Gastrocnemius medialis (tissue), 4 donors: ENCODE results near the gene C5orf52. TPM values are rescaled to one million over a fixed set of nuclear protein-coding genes. Genes with fewer than 3 reads are reported as not detected.

ENCODE experiments used
- ATAC-seq, 2 donors: fragments of 150-250 bp; one replicate each; pipeline ENCODE4 v1.9.1; 2016
- DNase-seq, 2 donors: peaks; one replicate each; pipeline ENCODE4 v3.0.0-alpha.2; 2019
- H3K27ac ChIP-seq, 4 donors: fragments of 200-600 bp; sonication (generic); 1 replicate in 1 of 4; 2 replicates in 3 of 4; pipeline ENCODE4 v1.5.1; 2016 to 2018; ENCODE audit warnings: mild to moderate bottlenecking in 2 of 4, moderate library complexity in 1 of 4
- H3K27me3 ChIP-seq, 3 donors: fragments of 200-600 bp; sonication (generic) in 2 of 3; 1 replicate in 1 of 3; 2 replicates in 2 of 3; pipeline versions ENCODE4 v1.5.1 to v1.6.0; 2016 to 2019; ENCODE audit warnings: mild to moderate bottlenecking in 1 of 3, moderate library complexity in 1 of 3
- H3K36me3 ChIP-seq, 2 donors: fragments of 200-600 bp; sonication (generic) in 1 of 2; one replicate each; pipeline ENCODE4 v1.5.1; 2017 to 2018
- H3K4me1 ChIP-seq, 2 donors: fragments of 200-600 bp; sonication (generic) in 1 of 2; one replicate each; pipeline ENCODE4 v1.5.1; 2016 to 2017; ENCODE audit warnings: mild to moderate bottlenecking in 2 of 2
- H3K4me3 ChIP-seq, 4 donors: fragments of 200-600 bp; sonication (generic) in 3 of 4; 1 replicate in 1 of 4; 2 replicates in 3 of 4; pipeline ENCODE4 v1.5.1; 2016 to 2019; ENCODE audit warnings: mild to moderate bottlenecking in 2 of 4
- H3K9me3 ChIP-seq, 3 donors: fragments of 200-600 bp; sonication (generic) in 2 of 3; 1 replicate in 1 of 3; 2 replicates in 2 of 3; pipeline ENCODE4 v1.5.1; 2016 to 2019
- POLR2A ChIP-seq, 2 donors: fragments of 450-650 bp; IDR thresholded peaks; one replicate each; pipeline ENCODE4 v1.6.1; 2017; ENCODE audit warnings: antibody characterized with exemption in 2 of 2, mild to moderate bottlenecking in 2 of 2, moderate library complexity in 2 of 2
- in situ Hi-C, 4 donors: fragments of 200-750 bp; cut with MboI; loops; one replicate each; pipeline versions ENCODE4 v1.15.0 to v1.8.0; 2017; ENCODE audit warnings: low sequenced_read_pairs in 4 of 4
- intact Hi-C: fragments of 100-400 bp; cut with DNase I; formaldehyde crosslinking; loops from one replicate; pipeline ENCODE4 v1.15.1; 2023; ENCODE audit warnings: low total_unique reads
- total RNA-seq, 4 donors: library from RNA; depleted of rRNA; stranded (reverse); fragments of >200 nt; gene quantifications; one replicate each; pipeline versions ENCODE4 v1.1.0 to v1.2.3, GENCODE V29; 2016
- TF ChIP-seq, protein P1 (sequence below), 5 experiments: fragments of 450-650 bp in 3 of 5; fragments of 200-600 bp in 2 of 5; sonication (generic) in 2 of 5; IDR thresholded peaks in 4 of 5; conservative IDR thresholded peaks in 1 of 5; 1 replicate in 4 of 5; 2 replicates in 1 of 5; pipeline ENCODE4 v1.5.1; 2016 to 2019; ENCODE audit warnings: antibody characterized with exemption in 5 of 5, mild to moderate bottlenecking in 3 of 5, moderate library complexity in 3 of 5

The C5orf52 gene
- not detected for total RNA-seq

DNA sequence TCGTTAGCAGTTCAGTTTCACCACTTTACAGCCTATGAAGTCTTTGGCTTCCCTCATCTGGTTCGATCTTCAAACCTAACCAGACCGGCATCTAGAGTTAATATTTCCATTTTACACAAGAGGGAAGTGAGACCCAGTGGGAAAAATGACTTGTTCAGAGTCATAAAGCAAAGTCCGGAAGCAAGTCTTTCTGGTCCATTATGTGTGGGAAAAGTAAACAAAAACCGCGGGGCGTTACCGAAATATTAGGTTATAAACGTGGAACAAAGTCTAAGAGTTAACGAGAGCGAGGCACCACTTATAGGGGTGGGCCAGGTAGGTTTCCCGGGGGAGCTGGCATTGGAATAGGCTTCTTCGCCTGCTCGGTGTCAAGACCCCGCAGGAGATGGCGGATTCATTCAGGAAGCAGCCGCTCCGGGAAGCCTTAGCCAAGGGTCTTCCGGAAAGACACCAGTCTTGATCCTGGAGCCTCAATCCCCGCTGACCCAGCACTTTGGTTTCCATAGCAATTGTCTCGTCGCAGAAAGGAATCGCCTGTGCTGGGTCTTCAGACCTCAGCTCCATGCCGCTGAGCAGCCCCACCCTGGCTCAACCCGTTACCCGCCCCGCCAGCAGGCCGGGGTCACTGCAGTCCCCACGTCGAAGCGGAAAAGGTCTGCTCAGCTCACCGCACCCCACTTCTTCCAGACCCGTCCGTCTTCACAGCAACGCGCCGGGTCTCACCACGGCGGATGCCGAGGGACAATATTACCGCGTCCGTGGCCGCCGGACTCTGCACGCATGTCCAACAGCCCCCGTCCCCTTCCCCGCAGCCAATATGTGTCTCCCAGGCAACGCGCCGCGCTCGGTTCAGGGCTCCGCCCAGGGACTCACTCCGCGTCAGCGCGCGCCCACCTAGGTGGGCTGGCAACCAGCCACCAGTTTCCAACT, at the start of gene C5orf52:
TSS of gene C5orf52 (plus strand) at position 872 of the 930 bp plus-strand sequence. CDS start 82 bp downstream, outside the sequence.
- no peak for ATAC-seq
- DNase-seq = no peak
- H3K27ac ChIP-seq = no peak within 1 kb of the TSS
- H3K9me3 ChIP-seq = no peaks in the 10 kb centered on the region
- TF ChIP-seq POLR2A (IDR thresholded peaks at IDR 0.05) = no peak
- TF ChIP-seq, protein P1, sequence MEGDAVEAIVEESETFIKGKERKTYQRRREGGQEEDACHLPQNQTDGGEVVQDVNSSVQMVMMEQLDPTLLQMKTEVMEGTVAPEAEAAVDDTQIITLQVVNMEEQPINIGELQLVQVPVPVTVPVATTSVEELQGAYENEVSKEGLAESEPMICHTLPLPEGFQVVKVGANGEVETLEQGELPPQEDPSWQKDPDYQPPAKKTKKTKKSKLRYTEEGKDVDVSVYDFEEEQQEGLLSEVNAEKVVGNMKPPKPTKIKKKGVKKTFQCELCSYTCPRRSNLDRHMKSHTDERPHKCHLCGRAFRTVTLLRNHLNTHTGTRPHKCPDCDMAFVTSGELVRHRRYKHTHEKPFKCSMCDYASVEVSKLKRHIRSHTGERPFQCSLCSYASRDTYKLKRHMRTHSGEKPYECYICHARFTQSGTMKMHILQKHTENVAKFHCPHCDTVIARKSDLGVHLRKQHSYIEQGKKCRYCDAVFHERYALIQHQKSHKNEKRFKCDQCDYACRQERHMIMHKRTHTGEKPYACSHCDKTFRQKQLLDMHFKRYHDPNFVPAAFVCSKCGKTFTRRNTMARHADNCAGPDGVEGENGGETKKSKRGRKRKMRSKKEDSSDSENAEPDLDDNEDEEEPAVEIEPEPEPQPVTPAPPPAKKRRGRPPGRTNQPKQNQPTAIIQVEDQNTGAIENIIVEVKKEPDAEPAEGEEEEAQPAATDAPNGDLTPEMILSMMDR (IDR thresholded peaks at IDR 0.05 in 4 of 5, conservative IDR thresholded peaks at IDR 0.05 in 1 of 5) = no peak
- no peaks in the 10 kb centered on the region for H3K4me1 ChIP-seq
- in situ Hi-C loops (no loop called here), intact Hi-C loops (no loop called here)
- no peaks in the 10 kb centered on the region for H3K36me3 ChIP-seq
- H3K4me3 ChIP-seq = peak within 1 kb of the TSS; percentile 43 to 62 (median 55)
- peaks cover 11 to 24% (median 16%) of the 10 kb centered on the region in 3 donors for H3K27me3 ChIP-seq

DNA sequence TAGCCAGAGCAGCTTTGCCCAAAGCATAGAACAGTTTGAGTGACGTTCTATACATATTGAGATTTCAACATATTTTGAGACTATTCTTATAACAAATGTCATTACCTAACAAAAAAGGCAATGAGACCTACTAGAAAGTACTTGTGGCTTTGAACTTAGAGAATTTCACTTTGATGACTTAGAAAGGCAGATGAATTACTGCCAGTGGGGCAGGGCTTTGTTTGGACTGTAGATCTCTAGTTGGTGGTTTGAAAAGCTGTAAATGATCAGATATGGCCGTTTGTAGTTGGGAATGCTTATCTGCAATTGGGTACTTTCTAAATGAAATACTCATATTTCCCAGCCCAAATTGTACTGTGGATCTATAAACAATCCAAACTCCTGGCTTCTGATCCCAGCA, 47.2 kb upstream of the C5orf52 start:
- H3K36me3 ChIP-seq = no peaks in the 10 kb centered on the region
- in situ Hi-C loops = no loop called here
- DNase-seq = no peak
- intact Hi-C loops = no loop called here
- H3K27me3 ChIP-seq = no peaks in the 10 kb centered on the region
- no peaks in the 10 kb centered on the region for H3K4me1 ChIP-seq
- no peak overlapping the region for H3K27ac ChIP-seq
- no peak for TF ChIP-seq POLR2A (IDR thresholded peaks at IDR 0.05)
- no peak for ATAC-seq
- H3K9me3 ChIP-seq = no peaks in the 10 kb centered on the region
- no peak overlapping the region for H3K4me3 ChIP-seq

DNA sequence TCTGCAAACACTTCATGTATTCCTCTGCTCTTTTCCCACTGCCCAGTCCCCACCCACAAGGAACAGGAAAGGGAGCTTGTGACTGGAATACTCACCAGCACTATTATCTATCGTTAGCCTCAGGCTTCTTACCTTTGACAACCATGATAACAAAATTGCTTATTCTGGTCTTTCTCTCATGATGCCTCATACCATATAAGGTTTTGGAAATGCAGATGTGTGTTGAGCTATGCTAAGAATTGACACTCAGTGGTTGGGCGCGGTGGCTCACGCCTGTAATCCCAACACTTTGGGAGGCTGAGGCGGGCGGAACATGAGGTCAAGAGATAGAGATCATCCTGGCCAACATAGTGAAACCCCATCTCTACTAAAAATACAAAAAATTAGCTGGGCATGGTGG, 44.5 kb upstream of the C5orf52 start:
- no peak for ATAC-seq
- no peaks in the 10 kb centered on the region for H3K27me3 ChIP-seq
- H3K36me3 ChIP-seq = no peaks in the 10 kb centered on the region
- TF ChIP-seq POLR2A (IDR thresholded peaks at IDR 0.05) = no peak
- TF ChIP-seq, protein P1 (IDR thresholded peaks at IDR 0.05 in 4 of 5, conservative IDR thresholded peaks at IDR 0.05 in 1 of 5) = no peak
- no peak for DNase-seq
- no peaks in the 10 kb centered on the region for H3K4me1 ChIP-seq
- in situ Hi-C loops = no loop called here
- peaks cover 0 to 9% (median 0%) of the 10 kb centered on the region in 3 donors for H3K9me3 ChIP-seq
- no peak overlapping the region for H3K27ac ChIP-seq
- intact Hi-C loops = no loop called here
- no peak overlapping the region for H3K4me3 ChIP-seq

DNA sequence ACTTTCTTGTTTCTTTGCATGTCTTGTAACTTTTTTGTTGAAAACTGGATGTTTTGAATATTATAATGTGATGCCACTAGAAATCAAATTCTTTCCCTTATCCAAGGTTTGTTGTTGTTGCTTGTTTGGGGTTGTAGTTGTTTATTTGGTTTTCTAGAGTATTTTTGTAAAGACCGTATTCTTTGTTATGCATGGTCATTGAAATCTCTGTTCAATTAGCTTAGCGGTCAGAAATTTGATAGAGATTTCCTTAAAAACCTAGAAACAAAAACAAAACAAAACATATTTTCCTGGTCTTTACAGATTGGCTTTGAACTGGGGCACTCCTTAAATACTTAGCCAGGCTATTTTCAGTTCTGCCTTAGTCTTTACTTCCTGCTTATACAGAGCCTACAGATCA, 41.0 kb upstream of the C5orf52 start:
- Histone ChIP-seq H3K27me3 (no peaks in the 10 kb centered on the region), H3K4me3 (no peak overlapping the region), H3K9me3 (peaks cover 0 to 9% (median 0%) of the 10 kb centered on the region in 3 donors), H3K4me1 (no peaks in the 10 kb centered on the region), H3K36me3 (no peaks in the 10 kb centered on the region), H3K27ac (no peak overlapping the region)
- ATAC-seq = no peak
- in situ Hi-C loops (no loop called here), intact Hi-C loops (no loop called here)
- TF ChIP-seq POLR2A (IDR thresholded peaks at IDR 0.05) = no peak
- TF ChIP-seq, protein P1 (IDR thresholded peaks at IDR 0.05 in 4 of 5, conservative IDR thresholded peaks at IDR 0.05 in 1 of 5) = no peak
- no peak for DNase-seq

DNA sequence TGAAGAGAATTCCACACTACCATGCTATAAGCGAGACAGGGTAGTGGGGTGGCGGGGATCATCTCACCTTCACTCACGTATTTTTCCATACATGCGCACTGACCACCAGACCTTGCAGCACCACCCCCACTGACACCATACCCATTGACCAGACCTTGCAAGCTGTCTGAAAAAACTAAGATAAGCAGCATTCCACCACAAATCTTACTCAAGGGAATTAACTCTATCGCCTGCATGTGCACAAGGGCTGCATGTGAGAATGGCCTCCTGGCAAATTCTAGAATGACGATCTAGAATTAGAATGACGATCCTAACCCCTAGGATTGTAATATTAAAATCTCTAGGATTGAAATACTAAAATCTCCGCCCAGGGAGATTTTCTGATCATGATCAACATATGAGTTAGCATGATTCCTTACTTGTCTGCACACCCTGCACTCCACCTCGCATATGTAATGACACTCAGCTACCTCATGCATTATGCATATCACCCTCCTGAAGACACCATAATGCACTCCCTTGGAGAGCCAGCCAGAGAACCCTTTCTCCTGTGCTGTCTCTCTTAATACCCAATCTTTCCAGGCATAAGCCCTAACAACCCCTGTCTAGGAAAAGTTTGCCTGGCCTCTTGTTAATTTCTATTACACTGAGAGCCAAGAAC, 30.8 kb upstream of the C5orf52 start:
- no peaks in the 10 kb centered on the region for H3K9me3 ChIP-seq
- DNase-seq (no peak), ATAC-seq (no peak)
- no peaks in the 10 kb centered on the region for H3K4me1 ChIP-seq
- no peak overlapping the region for H3K4me3 ChIP-seq
- no peaks in the 10 kb centered on the region for H3K36me3 ChIP-seq
- in situ Hi-C loops (no loop called here), intact Hi-C loops (no loop called here)
- TF ChIP-seq, protein P1 (IDR thresholded peaks at IDR 0.05 in 4 of 5, conservative IDR thresholded peaks at IDR 0.05 in 1 of 5) = no peak
- no peak for TF ChIP-seq POLR2A (IDR thresholded peaks at IDR 0.05)
- H3K27me3 ChIP-seq = no peaks in the 10 kb centered on the region
- H3K27ac ChIP-seq = no peak overlapping the region
